Activated naive CD8-positive, alpha-beta T cell treated with anti-CD3 and anti-CD28 coated beads, Interleukin-2, amount 50 U/mL, for 24 hours (primary cell): Measurements from ENCODE around the gene PCGF2.
"Not testable (repeated sequence)": the region's sequence is repeated elsewhere in the genome, so short reads cannot be mapped to it uniquely, and the experiment has no call there.

ENCODE experiments used
- ATAC-seq: fragments of 150-1000 bp; cut with Tn5 transposase; one replicate; pipeline ENCODE4 v1.10.0; 2021
- DNase-seq: peaks from one replicate; pipeline ENCODE4 v3.0.0; 2021
- H3K27ac Mint-ChIP-seq: one replicate; pipeline ENCODE4 v1.8.0; 2021; ENCODE audit warnings: mild to moderate bottlenecking, mixed read lengths
- H3K27me3 Mint-ChIP-seq: one replicate; pipeline ENCODE4 v1.8.0; 2021; ENCODE audit warnings: mixed read lengths
- H3K36me3 Mint-ChIP-seq: one replicate; pipeline ENCODE4 v1.8.0; 2021; ENCODE audit warnings: low read depth, mixed read lengths
- H3K4me1 Mint-ChIP-seq: one replicate; pipeline ENCODE4 v1.8.0; 2021; ENCODE audit warnings: mixed read lengths
- H3K4me3 Mint-ChIP-seq: one replicate; pipeline ENCODE4 v1.8.0; 2021; ENCODE audit warnings: mild to moderate bottlenecking, moderate library complexity, mixed read lengths
- H3K9me3 Mint-ChIP-seq: one replicate; pipeline ENCODE4 v1.8.0; 2021; ENCODE audit warnings: mixed read lengths

The PCGF2 gene

GRCh38 chr17:38733982-38734973 is 13.9 kb downstream of the PCGF2 start:
- ATAC-seq, result peak; percentile 55
- peaks cover 10% of the 10 kb centered on the region for H3K36me3 Mint-ChIP-seq

GRCh38 chr17:38733282-38733981 is 14.7 kb downstream of the PCGF2 start:
- Mint-ChIP-seq H3K9me3 (no peaks in the 10 kb centered on the region), H3K4me1 (peaks cover 52% of the 10 kb centered on the region), H3K4me3 (peak overlapping the region; percentile 99), H3K27ac (peak overlapping the region; percentile 95), H3K27me3 (peaks cover 2% of the 10 kb centered on the region), H3K36me3 (peaks cover 10% of the 10 kb centered on the region)
- ATAC-seq (no peak), DNase-seq (no peak)

More at GRCh38 chr17:38733982-38734973, 13.9 kb downstream of the PCGF2 start:
- Mint-ChIP-seq H3K27me3 (peaks cover 2% of the 10 kb centered on the region), H3K4me1 (peaks cover 44% of the 10 kb centered on the region), H3K9me3 (no peaks in the 10 kb centered on the region), H3K4me3 (peak overlapping the region; percentile 64), H3K27ac (peak overlapping the region; percentile 95)
- no peak for DNase-seq

GRCh38 chr17:38732376-38733281 is 15.5 kb downstream of the PCGF2 start:
- ATAC-seq (no peak), DNase-seq (no peak)
- H3K9me3 Mint-ChIP-seq, result peaks cover 7% of the 10 kb centered on the region
- peaks cover 17% of the 10 kb centered on the region for H3K36me3 Mint-ChIP-seq
- peak overlapping the region; percentile 99 for H3K4me3 Mint-ChIP-seq
- H3K27me3 Mint-ChIP-seq, result peaks cover 2% of the 10 kb centered on the region
- peak overlapping the region; percentile 97 for H3K27ac Mint-ChIP-seq
- peaks cover 60% of the 10 kb centered on the region for H3K4me1 Mint-ChIP-seq

- ATAC-seq (no peak), DNase-seq (no peak)
- H3K27me3 Mint-ChIP-seq, result peaks cover 2% of the 10 kb centered on the region
- peaks cover 18% of the 10 kb centered on the region for H3K36me3 Mint-ChIP-seq
- H3K9me3 Mint-ChIP-seq, result peaks cover 7% of the 10 kb centered on the region
- H3K4me1 Mint-ChIP-seq, result peaks cover 70% of the 10 kb centered on the region
- H3K27ac Mint-ChIP-seq, result peak overlapping the region; percentile 97
- peak overlapping the region; percentile 99 for H3K4me3 Mint-ChIP-seq
Measured at GRCh38 chr17:38731526-38732294, 16.4 kb downstream of the PCGF2 start.

- no peak for DNase-seq
- peaks cover 2% of the 10 kb centered on the region for H3K27me3 Mint-ChIP-seq
- peak overlapping the region; percentile 99 for H3K4me3 Mint-ChIP-seq
- peaks cover 7% of the 10 kb centered on the region for H3K9me3 Mint-ChIP-seq
- H3K27ac Mint-ChIP-seq, result peak overlapping the region; percentile 97
- H3K4me1 Mint-ChIP-seq, result peaks cover 77% of the 10 kb centered on the region
- peaks cover 19% of the 10 kb centered on the region for H3K36me3 Mint-ChIP-seq
- no peak for ATAC-seq
Measured at GRCh38 chr17:38730526-38731379, 17.4 kb downstream of the PCGF2 start.

- ATAC-seq (peak; percentile 68), DNase-seq (peak; percentile 90)
- H3K4me3 Mint-ChIP-seq, result peak within 1 kb of the TSS; percentile 99
- peaks cover 23% of the 10 kb centered on the region for H3K36me3 Mint-ChIP-seq
- H3K4me1 Mint-ChIP-seq, result peaks cover 79% of the 10 kb centered on the region
- H3K27me3 Mint-ChIP-seq, result peaks cover 2% of the 10 kb centered on the region
- peak within 1 kb of the TSS; percentile 97 for H3K27ac Mint-ChIP-seq
- peaks cover 7% of the 10 kb centered on the region for H3K9me3 Mint-ChIP-seq
Measured at GRCh38 chr17:38729886-38730525, 18.1 kb downstream of the PCGF2 start, which contains the start of gene CISD3. Gene CISD3 (plus strand): TSS chr17:38730341. CDS start chr17:38730359, 18 bp downstream.

GRCh38 chr17:38729368-38729885 is 18.7 kb downstream of the PCGF2 start:
- ATAC-seq (no peak), DNase-seq (no peak)
- Mint-ChIP-seq H3K9me3 (peaks cover 7% of the 10 kb centered on the region), H3K27me3 (peaks cover 2% of the 10 kb centered on the region), H3K4me1 (peaks cover 79% of the 10 kb centered on the region), H3K36me3 (peaks cover 22% of the 10 kb centered on the region), H3K4me3 (peak overlapping the region; percentile 78), H3K27ac (peak overlapping the region; percentile 96)

- H3K9me3 Mint-ChIP-seq, result peaks cover 7% of the 10 kb centered on the region
- peak overlapping the region; percentile 78 for H3K4me3 Mint-ChIP-seq
- H3K4me1 Mint-ChIP-seq, result peaks cover 75% of the 10 kb centered on the region
- peaks cover 23% of the 10 kb centered on the region for H3K36me3 Mint-ChIP-seq
- DNase-seq (peak; percentile 62), ATAC-seq (peak; percentile 8)
- peak overlapping the region; percentile 96 for H3K27ac Mint-ChIP-seq
- peaks cover 2% of the 10 kb centered on the region for H3K27me3 Mint-ChIP-seq
Measured at GRCh38 chr17:38728290-38728831, 19.8 kb downstream of the PCGF2 start.

GRCh38 chr17:38727736-38728135 is 20.4 kb downstream of the PCGF2 start:
- H3K4me1 Mint-ChIP-seq, result peaks cover 75% of the 10 kb centered on the region
- peak overlapping the region; percentile 78 for H3K4me3 Mint-ChIP-seq
- peak; percentile 50 for ATAC-seq
- peaks cover 27% of the 10 kb centered on the region for H3K36me3 Mint-ChIP-seq
- H3K27ac Mint-ChIP-seq, result peak overlapping the region; percentile 96
- DNase-seq, result peak; percentile 75
- peaks cover 7% of the 10 kb centered on the region for H3K9me3 Mint-ChIP-seq
- H3K27me3 Mint-ChIP-seq, result peaks cover 2% of the 10 kb centered on the region

GRCh38 chr17:38726145-38726544 is 22.0 kb downstream of the PCGF2 start:
- H3K4me3 Mint-ChIP-seq, ATAC-seq, H3K9me3 Mint-ChIP-seq, H3K27me3 Mint-ChIP-seq, DNase-seq: not testable (repeated sequence)
- Mint-ChIP-seq H3K27ac (peak overlapping the region; percentile 68), H3K36me3 (peaks cover 27% of the 10 kb centered on the region), H3K4me1 (peaks cover 67% of the 10 kb centered on the region)

- no peak for DNase-seq
- Mint-ChIP-seq H3K4me3 (no peak overlapping the region), H3K27me3 (no peaks in the 10 kb centered on the region), H3K4me1 (peaks cover 65% of the 10 kb centered on the region), H3K9me3 (peaks cover 7% of the 10 kb centered on the region), H3K27ac (peak overlapping the region; percentile 42), H3K36me3 (peaks cover 29% of the 10 kb centered on the region)
- no peak for ATAC-seq
Measured at GRCh38 chr17:38725066-38725465, 23.1 kb downstream of the PCGF2 start.
